Endothelial cell of umbilical vein (primary cell): ENCODE measurements around the gene CYFIP1. TPM values are rescaled to one million over a fixed set of nuclear protein-coding genes. Genes with fewer than 3 reads are reported as not detected.

Experiments
- BruUV-seq: library from RNA; stranded (reverse); fragments of 400-500 nt; replicated peaks from 2 replicates; lab custom pipeline; 2021; lab: Mats Ljungman, UMichigan
- CTCF ChIA-PET: fragments of 300-600, 350-600 bp; sonication (Branson Sonifier 250); formaldehyde crosslinking; loops from one replicate; lab custom pipeline; 2021; ENCODE audit warnings: antibody characterized with exemption, inconsistent platforms; lab: Charles Lee
- POLR2A ChIA-PET: fragments of 300-600, 350-600 bp; sonication (Branson Sonifier 250); formaldehyde crosslinking; loops from one replicate; lab custom pipeline; 2021; ENCODE audit warnings: antibody characterized with exemption, inconsistent platforms; lab: Charles Lee
- DNase-seq: peaks from one replicate; pipeline ENCODE4 v3.0.0-alpha.2; 2011; ENCODE audit warnings: low read depth, low spot score
- FAIRE-seq: peaks from 2 replicates; lab custom pipeline; 2011; peaks lifted over from hg19 to GRCh38; lab: Jason Lieb, UNC
- H2AFZ ChIP-seq: 2 replicates; pipeline ENCODE4 v1.6.0; 2012; ENCODE audit warnings: low read depth, low read length, control low read depth, inconsistent platforms
- H3K27ac ChIP-seq: 2 replicates; pipeline ENCODE4 v1.5.1; 2011; ENCODE audit warnings: low read depth, mild to moderate bottlenecking, control low read depth, low read length, moderate library complexity; ENCODE audit not compliant: insufficient read depth
- H3K27me3 ChIP-seq, 2 experiments: 2 replicates each; pipeline versions ENCODE4 v1.6.0 to v1.6.1; 2011; ENCODE audit warnings: low read length in 2 of 2, mixed read lengths in 1 of 2; ENCODE audit not compliant: control insufficient read depth in 2 of 2, insufficient read depth in 2 of 2
- H3K36me3 ChIP-seq, 2 experiments: 2 replicates in 1 of 2; 3 replicates in 1 of 2; pipeline ENCODE4 v1.5.1; 2011; ENCODE audit warnings: low read length in 2 of 2, mild to moderate bottlenecking in 1 of 2, moderate library complexity in 1 of 2; ENCODE audit not compliant: control insufficient read depth in 2 of 2, insufficient read depth in 2 of 2; ENCODE audit errors: extremely low read depth in 1 of 2
- H3K4me1 ChIP-seq: 3 replicates; pipeline ENCODE4 v1.5.1; 2011; ENCODE audit warnings: mild to moderate bottlenecking, low read length; ENCODE audit not compliant: control insufficient read depth, insufficient read depth; ENCODE audit errors: extremely low read depth
- H3K4me2 ChIP-seq: 2 replicates; pipeline ENCODE4 v1.6.1; 2011; ENCODE audit warnings: low read length, control low read depth, mixed read lengths; ENCODE audit not compliant: insufficient read depth
- H3K4me3 ChIP-seq, 3 experiments: fragments of 200-600 bp in 1 of 3; sonication (generic), shearing (Covaris generic) in 1 of 3; replicated peaks in 1 of 3; 2 replicates each; pipeline ENCODE4 v1.5.1; 2011 to 2016; ENCODE audit warnings: control low read depth in 3 of 3, low read length in 3 of 3, mild to moderate bottlenecking in 2 of 3, inconsistent platforms in 1 of 3, low read depth in 1 of 3, moderate library complexity in 1 of 3; ENCODE audit not compliant: insufficient read depth in 1 of 3
- H3K79me2 ChIP-seq: 2 replicates; pipeline ENCODE4 v1.6.0; 2012; ENCODE audit warnings: low read length, inconsistent platforms; ENCODE audit not compliant: control insufficient read depth, insufficient read depth
- H3K9ac ChIP-seq: replicated peaks from 2 replicates; pipeline ENCODE3; 2011; ENCODE audit warnings: low read length, control low read depth; ENCODE audit not compliant: insufficient read depth; ENCODE audit errors: extremely low read depth
- H3K9me1 ChIP-seq: replicated peaks from 3 replicates; pipeline ENCODE4 v1.6.0; 2011; ENCODE audit warnings: mild to moderate bottlenecking, low read length; ENCODE audit not compliant: control insufficient read depth, insufficient read depth; ENCODE audit errors: extremely low read depth
- H3K9me3 ChIP-seq: replicated peaks from 2 replicates; pipeline ENCODE4 v1.5.1; 2012; ENCODE audit warnings: low read length, inconsistent platforms; ENCODE audit not compliant: control insufficient read depth, insufficient read depth
- H4K20me1 ChIP-seq: replicated peaks from 2 replicates; pipeline ENCODE3; 2011; ENCODE audit warnings: mild to moderate bottlenecking, low read length; ENCODE audit not compliant: control insufficient read depth, insufficient read depth; ENCODE audit errors: extremely low read depth
- EZH2 ChIP-seq: IDR thresholded peaks from 2 replicates; pipeline ENCODE4 v1.6.1; 2012; ENCODE audit warnings: borderline replicate concordance, low read depth, mild to moderate bottlenecking, moderate library complexity, low read length, inconsistent platforms; ENCODE audit not compliant: severe bottlenecking
- FOS ChIP-seq: IDR thresholded peaks from 2 replicates; pipeline ENCODE4 v1.6.1; 2011; ENCODE audit warnings: mild to moderate bottlenecking, low read length, moderate library complexity, borderline replicate concordance; ENCODE audit not compliant: insufficient read depth
- GATA2 ChIP-seq: IDR thresholded peaks from 2 replicates; pipeline ENCODE4 v1.7.0; 2011; ENCODE audit warnings: low read depth, mild to moderate bottlenecking, moderate library complexity, mixed read lengths, low read length; ENCODE audit not compliant: insufficient read length, insufficient read depth
- JUN ChIP-seq: IDR thresholded peaks from 2 replicates; pipeline ENCODE4 v1.6.1; 2011; ENCODE audit warnings: borderline replicate concordance, low read depth; ENCODE audit not compliant: insufficient read length, insufficient read depth
- MYC ChIP-seq: IDR thresholded peaks from one replicate; pipeline ENCODE4 v1.6.1; 2011; ENCODE audit warnings: mild to moderate bottlenecking, low read depth, low read length
- POLR2A ChIP-seq: IDR thresholded peaks from 2 replicates; pipeline ENCODE4 v1.6.1; 2012; ENCODE audit warnings: low read depth, mild to moderate bottlenecking, control low read depth, low read length
- POLR2AphosphoS5 ChIP-seq: IDR thresholded peaks from 2 replicates; pipeline ENCODE4 v1.6.1; 2012; ENCODE audit warnings: low read depth, mild to moderate bottlenecking, control low read depth, low read length, moderate library complexity; ENCODE audit not compliant: insufficient read depth
- dilution Hi-C: fragments of 300-500 bp; cut with MboI; formaldehyde crosslinking; loops from one replicate; pipeline ENCODE4 v1.15.0; 2019; ENCODE audit warnings: low sequenced_read_pairs; ENCODE audit not compliant: extremely low pct_ligation_motif_present
- intact Hi-C: fragments of 100-400 bp; cut with micrococcal nuclease; formaldehyde crosslinking; loops from one replicate; pipeline ENCODE4 v1.10.0; 2022
- polyA plus RNA-seq, 4 experiments: library from polyadenylated mRNA; depleted of rRNA in 3 of 4; stranded (reverse) in 3 of 4; unstranded in 1 of 4; fragments of >200 nt; gene quantifications; 2 replicates each; pipeline versions ENCODE4 v1.2.1 to v1.2.3, GENCODE V29; 2011 to 2012; ENCODE audit warnings: missing spikeins in 1 of 4
- total RNA-seq: library from RNA; stranded (reverse); gene quantifications from 2 replicates; pipeline ENCODE4 v1.2.3, GENCODE V29; 2021
- TF ChIP-seq, protein P1 (sequence below), 2 donors: IDR thresholded peaks; 1 replicate in 1 of 2; 2 replicates in 1 of 2; pipeline ENCODE4 v1.5.1; 2011; ENCODE audit warnings: low read length in 2 of 2, mild to moderate bottlenecking in 2 of 2, moderate library complexity in 2 of 2, control low read depth in 1 of 2, inconsistent platforms in 1 of 2, low read depth in 1 of 2; ENCODE audit not compliant: insufficient read depth in 1 of 2; ENCODE audit errors: extremely low read depth in 1 of 2
- TF ChIP-seq, protein P2 (sequence below): IDR thresholded peaks from 2 replicates; pipeline ENCODE4 v1.6.1; 2011; ENCODE audit not compliant: insufficient read depth, insufficient read length

CYFIP1 gene
- total and polyA plus RNA-seq, 2 donors (not counting 3 experiments of a cell fraction or from before 2014, with no cell fraction given): 81.4 to 158 TPM

DNA sequence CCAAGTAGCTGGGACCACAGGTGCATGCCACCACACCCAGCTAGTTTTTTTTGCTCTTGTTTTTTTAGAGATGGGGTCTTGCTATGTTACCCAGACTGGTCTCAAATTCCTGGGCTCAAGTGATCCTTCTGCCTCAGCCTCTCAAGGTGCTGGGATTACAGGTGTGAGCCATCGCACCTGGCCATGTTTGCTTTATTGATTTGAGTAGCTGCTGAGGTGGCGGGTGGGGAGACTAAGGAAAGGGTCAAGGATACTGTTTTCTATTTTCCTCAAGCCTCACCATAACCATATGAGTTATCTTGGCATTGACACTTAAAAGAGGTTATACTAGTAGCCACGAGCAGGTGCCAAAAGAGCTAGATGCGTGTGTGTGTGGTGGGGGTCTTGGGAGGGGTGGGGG is 39.0 kb downstream of the CYFIP1 start:
- no peak overlapping the region for H3K9ac ChIP-seq
- no peak overlapping the region for H3K4me3 ChIP-seq
- FAIRE-seq (no peak), DNase-seq (no peak)
- intact Hi-C loops (no loop called here), dilution Hi-C loops (no loop called here)
- H3K79me2 ChIP-seq: no peaks in the 10 kb centered on the region
- TF ChIP-seq GATA2 (no peak), EZH2 (no peak), FOS (no peak), POLR2A (no peak), POLR2AphosphoS5 (no peak)
- TF ChIP-seq, protein P1, sequence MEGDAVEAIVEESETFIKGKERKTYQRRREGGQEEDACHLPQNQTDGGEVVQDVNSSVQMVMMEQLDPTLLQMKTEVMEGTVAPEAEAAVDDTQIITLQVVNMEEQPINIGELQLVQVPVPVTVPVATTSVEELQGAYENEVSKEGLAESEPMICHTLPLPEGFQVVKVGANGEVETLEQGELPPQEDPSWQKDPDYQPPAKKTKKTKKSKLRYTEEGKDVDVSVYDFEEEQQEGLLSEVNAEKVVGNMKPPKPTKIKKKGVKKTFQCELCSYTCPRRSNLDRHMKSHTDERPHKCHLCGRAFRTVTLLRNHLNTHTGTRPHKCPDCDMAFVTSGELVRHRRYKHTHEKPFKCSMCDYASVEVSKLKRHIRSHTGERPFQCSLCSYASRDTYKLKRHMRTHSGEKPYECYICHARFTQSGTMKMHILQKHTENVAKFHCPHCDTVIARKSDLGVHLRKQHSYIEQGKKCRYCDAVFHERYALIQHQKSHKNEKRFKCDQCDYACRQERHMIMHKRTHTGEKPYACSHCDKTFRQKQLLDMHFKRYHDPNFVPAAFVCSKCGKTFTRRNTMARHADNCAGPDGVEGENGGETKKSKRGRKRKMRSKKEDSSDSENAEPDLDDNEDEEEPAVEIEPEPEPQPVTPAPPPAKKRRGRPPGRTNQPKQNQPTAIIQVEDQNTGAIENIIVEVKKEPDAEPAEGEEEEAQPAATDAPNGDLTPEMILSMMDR (IDR thresholded peaks at IDR 0.05; ENCODE audit: extremely low read depth in 1 of 2, insufficient read depth in 1 of 2, low read depth in 1 of 2, low read length in 2 of 2): no peak
- no peaks in the 10 kb centered on the region for H3K4me1 ChIP-seq
- ChIA-PET POLR2A (no interaction called here), CTCF (no interaction called here)
- BruUV-seq: no TSS peak
- no peaks in the 10 kb centered on the region for H3K27me3 ChIP-seq
- H3K4me2 ChIP-seq: no peak overlapping the region
- H4K20me1 ChIP-seq: no peaks in the 10 kb centered on the region
- no peak overlapping the region for H3K27ac ChIP-seq
- H3K9me1 ChIP-seq: no peaks in the 10 kb centered on the region
- peaks cover 19 to 31% of the 10 kb centered on the region in 2 experiments for H3K36me3 ChIP-seq
- H2AFZ ChIP-seq: no peak overlapping the region
- no peaks in the 10 kb centered on the region for H3K9me3 ChIP-seq

DNA sequence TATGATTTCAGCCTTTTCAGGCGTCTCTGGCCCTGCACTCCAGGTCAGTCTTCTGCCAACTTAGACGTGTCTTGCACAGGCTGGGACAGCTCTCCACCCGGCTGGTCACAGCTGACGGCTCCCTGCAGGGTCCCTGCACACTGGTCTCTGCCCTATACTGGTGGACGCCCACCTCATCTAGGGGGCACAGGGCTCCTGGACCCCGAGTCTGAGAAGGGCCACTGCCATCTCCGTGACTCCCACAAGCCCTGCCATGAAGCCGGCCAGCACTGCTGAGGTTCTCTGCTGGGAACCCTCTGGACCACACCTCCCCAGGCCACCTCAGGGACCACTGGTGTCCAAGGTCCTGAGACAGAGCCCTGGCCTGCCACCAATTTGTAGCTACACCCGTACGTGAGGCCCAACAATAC is 40.5 kb downstream of the CYFIP1 start:
- FAIRE-seq (no peak), DNase-seq (no peak)
- BruUV-seq: no TSS peak
- CTCF ChIA-PET: no interaction called here
- H3K4me1 ChIP-seq: no peaks in the 10 kb centered on the region
- H3K27ac ChIP-seq: no peak overlapping the region
- POLR2A ChIA-PET: no interaction called here
- no peak overlapping the region for H2AFZ ChIP-seq
- no peaks in the 10 kb centered on the region for H3K9me3 ChIP-seq
- no peaks in the 10 kb centered on the region for H3K79me2 ChIP-seq
- no peaks in the 10 kb centered on the region for H3K27me3 ChIP-seq
- H4K20me1 ChIP-seq: no peaks in the 10 kb centered on the region
- intact Hi-C loops (no loop called here), dilution Hi-C loops (no loop called here)
- peaks cover 19 to 29% of the 10 kb centered on the region in 2 experiments for H3K36me3 ChIP-seq
- no peak overlapping the region for H3K4me3 ChIP-seq
- H3K9ac ChIP-seq: no peak overlapping the region
- no peak overlapping the region for H3K4me2 ChIP-seq
- TF ChIP-seq JUN: no peak
- TF ChIP-seq, protein P2, sequence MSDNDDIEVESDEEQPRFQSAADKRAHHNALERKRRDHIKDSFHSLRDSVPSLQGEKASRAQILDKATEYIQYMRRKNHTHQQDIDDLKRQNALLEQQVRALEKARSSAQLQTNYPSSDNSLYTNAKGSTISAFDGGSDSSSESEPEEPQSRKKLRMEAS: no peak
- TF ChIP-seq MYC: no peak
- no peak for TF ChIP-seq POLR2A
- TF ChIP-seq, protein P1 (IDR thresholded peaks at IDR 0.05; ENCODE audit: extremely low read depth in 1 of 2, insufficient read depth in 1 of 2, low read depth in 1 of 2, low read length in 2 of 2): no peak
- no peak for TF ChIP-seq FOS
- no peak for TF ChIP-seq GATA2
- TF ChIP-seq POLR2AphosphoS5: no peak
- no peaks in the 10 kb centered on the region for H3K9me1 ChIP-seq
